ENCODE measurements around the gene NRXN3.

DNA sequence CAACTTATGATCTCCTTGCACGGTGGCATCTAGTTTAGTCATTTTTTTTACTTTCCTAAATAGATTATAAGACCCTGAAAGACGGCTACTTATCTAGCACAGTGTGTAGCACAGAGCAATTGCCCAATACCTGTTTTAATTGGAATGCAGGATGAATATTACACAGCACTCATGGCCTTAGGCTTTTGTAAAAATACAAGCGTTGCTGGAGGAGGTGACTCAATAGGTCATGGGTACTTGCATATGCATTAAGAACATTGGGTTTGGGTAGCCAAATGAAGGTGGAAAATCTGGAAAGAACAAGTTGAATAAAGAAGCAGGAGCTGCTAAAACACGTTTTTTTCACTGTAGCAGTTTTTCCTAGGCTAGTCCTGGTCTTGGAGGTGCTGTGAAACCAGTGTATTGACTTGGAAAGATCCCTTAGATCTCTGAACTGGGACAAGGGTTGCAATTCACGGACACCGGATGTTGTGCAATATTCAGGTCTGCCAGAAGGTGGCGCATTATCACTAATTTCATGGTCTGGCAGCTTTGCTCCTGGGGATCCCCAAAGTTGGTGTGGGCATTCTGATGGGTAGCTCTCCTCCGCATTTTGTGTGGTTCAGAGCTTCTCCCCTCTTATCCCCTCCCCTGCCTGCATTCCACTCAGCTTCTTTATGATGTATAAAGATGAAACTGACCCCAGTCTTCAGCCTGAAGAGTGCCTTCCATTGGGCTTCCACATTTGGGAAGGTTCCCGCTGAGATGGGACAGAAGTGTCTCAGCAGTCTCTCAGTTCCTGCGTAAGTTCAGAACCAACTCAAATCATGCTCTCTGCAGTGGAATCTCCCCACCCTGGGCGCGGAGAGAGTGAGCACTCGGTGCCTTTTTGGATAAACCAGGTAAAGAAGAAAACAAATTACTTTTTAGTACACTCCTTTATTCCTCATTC is 278.3 kb downstream of the NRXN3 start:
- no peak for TF ChIP-seq EZH2 (IDR thresholded peaks at IDR 0.05; ENCODE audit: borderline replicate concordance, insufficient read depth, low read length, poor library complexity, severe bottlenecking)
- TF ChIP-seq, protein P1, sequence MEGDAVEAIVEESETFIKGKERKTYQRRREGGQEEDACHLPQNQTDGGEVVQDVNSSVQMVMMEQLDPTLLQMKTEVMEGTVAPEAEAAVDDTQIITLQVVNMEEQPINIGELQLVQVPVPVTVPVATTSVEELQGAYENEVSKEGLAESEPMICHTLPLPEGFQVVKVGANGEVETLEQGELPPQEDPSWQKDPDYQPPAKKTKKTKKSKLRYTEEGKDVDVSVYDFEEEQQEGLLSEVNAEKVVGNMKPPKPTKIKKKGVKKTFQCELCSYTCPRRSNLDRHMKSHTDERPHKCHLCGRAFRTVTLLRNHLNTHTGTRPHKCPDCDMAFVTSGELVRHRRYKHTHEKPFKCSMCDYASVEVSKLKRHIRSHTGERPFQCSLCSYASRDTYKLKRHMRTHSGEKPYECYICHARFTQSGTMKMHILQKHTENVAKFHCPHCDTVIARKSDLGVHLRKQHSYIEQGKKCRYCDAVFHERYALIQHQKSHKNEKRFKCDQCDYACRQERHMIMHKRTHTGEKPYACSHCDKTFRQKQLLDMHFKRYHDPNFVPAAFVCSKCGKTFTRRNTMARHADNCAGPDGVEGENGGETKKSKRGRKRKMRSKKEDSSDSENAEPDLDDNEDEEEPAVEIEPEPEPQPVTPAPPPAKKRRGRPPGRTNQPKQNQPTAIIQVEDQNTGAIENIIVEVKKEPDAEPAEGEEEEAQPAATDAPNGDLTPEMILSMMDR (IDR thresholded peaks at IDR 0.05; ENCODE audit: poor library complexity, severe bottlenecking): peak; percentile 76
- TF ChIP-seq, protein P2, sequence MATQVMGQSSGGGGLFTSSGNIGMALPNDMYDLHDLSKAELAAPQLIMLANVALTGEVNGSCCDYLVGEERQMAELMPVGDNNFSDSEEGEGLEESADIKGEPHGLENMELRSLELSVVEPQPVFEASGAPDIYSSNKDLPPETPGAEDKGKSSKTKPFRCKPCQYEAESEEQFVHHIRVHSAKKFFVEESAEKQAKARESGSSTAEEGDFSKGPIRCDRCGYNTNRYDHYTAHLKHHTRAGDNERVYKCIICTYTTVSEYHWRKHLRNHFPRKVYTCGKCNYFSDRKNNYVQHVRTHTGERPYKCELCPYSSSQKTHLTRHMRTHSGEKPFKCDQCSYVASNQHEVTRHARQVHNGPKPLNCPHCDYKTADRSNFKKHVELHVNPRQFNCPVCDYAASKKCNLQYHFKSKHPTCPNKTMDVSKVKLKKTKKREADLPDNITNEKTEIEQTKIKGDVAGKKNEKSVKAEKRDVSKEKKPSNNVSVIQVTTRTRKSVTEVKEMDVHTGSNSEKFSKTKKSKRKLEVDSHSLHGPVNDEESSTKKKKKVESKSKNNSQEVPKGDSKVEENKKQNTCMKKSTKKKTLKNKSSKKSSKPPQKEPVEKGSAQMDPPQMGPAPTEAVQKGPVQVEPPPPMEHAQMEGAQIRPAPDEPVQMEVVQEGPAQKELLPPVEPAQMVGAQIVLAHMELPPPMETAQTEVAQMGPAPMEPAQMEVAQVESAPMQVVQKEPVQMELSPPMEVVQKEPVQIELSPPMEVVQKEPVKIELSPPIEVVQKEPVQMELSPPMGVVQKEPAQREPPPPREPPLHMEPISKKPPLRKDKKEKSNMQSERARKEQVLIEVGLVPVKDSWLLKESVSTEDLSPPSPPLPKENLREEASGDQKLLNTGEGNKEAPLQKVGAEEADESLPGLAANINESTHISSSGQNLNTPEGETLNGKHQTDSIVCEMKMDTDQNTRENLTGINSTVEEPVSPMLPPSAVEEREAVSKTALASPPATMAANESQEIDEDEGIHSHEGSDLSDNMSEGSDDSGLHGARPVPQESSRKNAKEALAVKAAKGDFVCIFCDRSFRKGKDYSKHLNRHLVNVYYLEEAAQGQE (IDR thresholded peaks at IDR 0.05; ENCODE audit: borderline replicate concordance): no peak
- TF ChIP-seq TAF1 (IDR thresholded peaks at IDR 0.05; ENCODE audit: low read depth): no peak
- TF ChIP-seq POLR2AphosphoS5 (IDR thresholded peaks at IDR 0.05): no peak
- TF ChIP-seq EP300 (conservative IDR thresholded peaks at IDR 0.05; ENCODE audit: poor library complexity, severe bottlenecking): no peak
- TF ChIP-seq RAD21 (conservative IDR thresholded peaks at IDR 0.05): peak; percentile 73
- peak; percentile 81 for TF ChIP-seq SMC3 (conservative IDR thresholded peaks at IDR 0.05; ENCODE audit: poor library complexity)
